Stimulated activated naive CD8-positive, alpha-beta T cell treated with anti-CD3 and anti-CD28 coated beads, Interleukin-15, Interleukin-2, amounts not matched to agents 100 ng/mL and 50 ng/mL, for 24 hours (primary cell): ENCODE results near the gene ACACA.

ENCODE experiments used
- H3K27ac Mint-ChIP-seq: one replicate; pipeline ENCODE4 v1.8.0; 2021; ENCODE audit warnings: mild to moderate bottlenecking, mixed read lengths
- H3K27me3 Mint-ChIP-seq: one replicate; pipeline ENCODE4 v1.8.0; 2021; ENCODE audit warnings: mixed read lengths
- H3K36me3 Mint-ChIP-seq: one replicate; pipeline ENCODE4 v1.8.0; 2021; ENCODE audit warnings: low read depth, mixed read lengths
- H3K4me1 Mint-ChIP-seq: one replicate; pipeline ENCODE4 v1.8.0; 2021; ENCODE audit warnings: low read depth, mixed read lengths
- H3K4me3 Mint-ChIP-seq: one replicate; pipeline ENCODE4 v1.8.0; 2021; ENCODE audit warnings: mild to moderate bottlenecking, mixed read lengths
- H3K9me3 Mint-ChIP-seq: one replicate; pipeline ENCODE4 v1.8.0; 2021; ENCODE audit warnings: mixed read lengths

The ACACA gene

GRCh38 chr17:37101306-37101705 is 305.3 kb downstream of the ACACA start:
- no peaks in the 10 kb centered on the region for H3K9me3 Mint-ChIP-seq
- H3K27ac Mint-ChIP-seq: no peak overlapping the region
- H3K27me3 Mint-ChIP-seq: no peaks in the 10 kb centered on the region
- no peak overlapping the region for H3K4me3 Mint-ChIP-seq
- peaks cover 71% of the 10 kb centered on the region for H3K36me3 Mint-ChIP-seq
- H3K4me1 Mint-ChIP-seq: no peaks in the 10 kb centered on the region

GRCh38 chr17:37100231-37100630 is 306.4 kb downstream of the ACACA start:
- no peaks in the 10 kb centered on the region for H3K9me3 Mint-ChIP-seq
- H3K27ac Mint-ChIP-seq: no peak overlapping the region
- H3K27me3 Mint-ChIP-seq: no peaks in the 10 kb centered on the region
- H3K36me3 Mint-ChIP-seq: peaks cover 76% of the 10 kb centered on the region
- H3K4me3 Mint-ChIP-seq: no peak overlapping the region
- H3K4me1 Mint-ChIP-seq: no peaks in the 10 kb centered on the region

DNA sequence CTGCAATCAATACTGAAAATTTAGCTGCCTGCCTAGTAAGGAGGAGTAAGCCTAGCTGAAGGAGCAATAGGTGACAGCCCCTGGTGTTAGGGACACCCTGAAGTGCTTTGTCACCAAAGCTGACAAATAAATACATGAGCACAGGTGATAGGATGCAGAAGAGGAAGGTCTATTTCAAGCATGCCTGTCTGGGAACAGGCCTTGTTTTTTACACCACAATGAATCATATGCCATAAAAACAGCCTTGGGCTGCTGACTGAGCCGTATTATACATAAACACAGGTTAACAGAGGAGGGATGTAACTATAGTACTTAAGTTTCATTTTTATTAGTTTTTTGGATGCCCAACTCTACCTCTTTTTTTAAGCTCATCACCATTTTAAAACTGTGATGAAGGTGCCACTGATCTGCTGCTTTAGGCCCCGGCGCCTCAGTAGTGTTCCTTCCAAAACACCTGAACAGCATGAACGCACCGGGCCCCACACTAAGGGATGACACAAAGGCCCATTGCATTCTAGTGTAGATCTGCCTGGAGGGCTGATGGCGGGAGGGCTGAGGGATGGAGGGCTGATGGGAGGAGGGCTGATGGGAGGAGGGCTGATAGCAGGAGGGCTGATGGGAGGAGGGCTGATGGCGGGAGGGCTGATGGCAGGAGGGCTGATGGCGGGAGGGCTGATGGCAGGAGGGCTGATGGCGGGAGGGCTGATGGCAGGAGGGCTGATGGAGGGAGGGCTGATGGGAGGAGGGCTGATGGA is 307.5 kb downstream of the ACACA start:
- H3K27ac Mint-ChIP-seq: no peak overlapping the region
- peaks cover 76% of the 10 kb centered on the region for H3K36me3 Mint-ChIP-seq
- no peaks in the 10 kb centered on the region for H3K4me1 Mint-ChIP-seq
- H3K9me3 Mint-ChIP-seq: no peaks in the 10 kb centered on the region
- no peaks in the 10 kb centered on the region for H3K27me3 Mint-ChIP-seq
- H3K4me3 Mint-ChIP-seq: no peak overlapping the region

- H3K36me3 Mint-ChIP-seq: peaks cover 77% of the 10 kb centered on the region
- H3K27ac Mint-ChIP-seq: no peak overlapping the region
- H3K27me3 Mint-ChIP-seq: no peaks in the 10 kb centered on the region
- no peaks in the 10 kb centered on the region for H3K9me3 Mint-ChIP-seq
- H3K4me3 Mint-ChIP-seq: no peak overlapping the region
- no peaks in the 10 kb centered on the region for H3K4me1 Mint-ChIP-seq
Observed at GRCh38 chr17:37098152-37098551, 308.5 kb downstream of the ACACA start.

DNA sequence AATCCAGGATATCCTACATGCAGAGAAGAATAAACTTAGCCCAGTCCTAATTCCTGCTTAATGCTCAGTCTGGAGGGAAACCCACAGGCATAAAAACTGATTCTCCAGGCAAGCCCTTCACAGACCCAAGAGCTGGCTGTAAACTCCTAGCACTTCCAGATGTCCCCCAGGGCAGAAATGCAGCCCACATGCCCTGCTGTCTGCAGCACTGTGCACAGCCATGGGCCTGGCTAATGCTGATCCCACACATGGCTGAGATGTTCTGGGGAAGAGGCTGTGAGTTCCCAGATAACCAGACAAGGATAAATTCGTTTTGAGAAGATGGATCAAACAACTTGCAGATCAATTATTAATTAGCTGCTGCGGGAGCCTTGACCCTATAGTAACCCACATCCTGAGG is 309.5 kb downstream of the ACACA start:
- Mint-ChIP-seq H3K27me3 (no peaks in the 10 kb centered on the region), H3K4me3 (no peak overlapping the region), H3K36me3 (peaks cover 72% of the 10 kb centered on the region)

GRCh38 chr17:37096071-37096470 is 310.6 kb downstream of the ACACA start:
- Mint-ChIP-seq H3K4me1 (peaks cover 7% of the 10 kb centered on the region), H3K27ac (no peak overlapping the region), H3K36me3 (peaks cover 71% of the 10 kb centered on the region), H3K4me3 (no peak overlapping the region), H3K9me3 (no peaks in the 10 kb centered on the region), H3K27me3 (no peaks in the 10 kb centered on the region)

More for the DNA sequence above, 309.5 kb downstream of the ACACA start:
- no peaks in the 10 kb centered on the region for H3K9me3 Mint-ChIP-seq
- H3K4me1 Mint-ChIP-seq: peaks cover 2% of the 10 kb centered on the region
- no peak overlapping the region for H3K27ac Mint-ChIP-seq

DNA sequence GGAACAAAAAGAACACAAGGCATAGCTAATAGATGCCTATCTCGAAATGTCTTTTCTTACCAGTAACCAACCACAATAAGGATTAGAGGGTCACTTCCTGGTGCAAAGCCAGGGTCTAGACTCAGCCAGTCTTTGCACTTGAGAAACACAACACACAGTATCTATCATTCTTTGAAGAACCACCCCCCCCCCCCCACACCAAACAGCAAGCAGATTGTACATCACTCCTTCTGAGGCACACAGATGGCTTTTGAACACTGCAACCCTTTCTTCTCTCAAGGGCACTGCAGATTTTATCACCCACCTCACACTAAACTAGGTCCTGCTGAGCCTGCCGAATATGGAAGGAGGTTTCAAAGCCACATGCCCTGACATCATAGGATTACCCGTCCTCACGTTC is 312.2 kb downstream of the ACACA start:
- no peak overlapping the region for H3K27ac Mint-ChIP-seq
- peaks cover 24% of the 10 kb centered on the region for H3K4me1 Mint-ChIP-seq
- H3K9me3 Mint-ChIP-seq: no peaks in the 10 kb centered on the region
- H3K4me3 Mint-ChIP-seq: no peak overlapping the region
- no peaks in the 10 kb centered on the region for H3K27me3 Mint-ChIP-seq
- H3K36me3 Mint-ChIP-seq: peaks cover 78% of the 10 kb centered on the region

DNA sequence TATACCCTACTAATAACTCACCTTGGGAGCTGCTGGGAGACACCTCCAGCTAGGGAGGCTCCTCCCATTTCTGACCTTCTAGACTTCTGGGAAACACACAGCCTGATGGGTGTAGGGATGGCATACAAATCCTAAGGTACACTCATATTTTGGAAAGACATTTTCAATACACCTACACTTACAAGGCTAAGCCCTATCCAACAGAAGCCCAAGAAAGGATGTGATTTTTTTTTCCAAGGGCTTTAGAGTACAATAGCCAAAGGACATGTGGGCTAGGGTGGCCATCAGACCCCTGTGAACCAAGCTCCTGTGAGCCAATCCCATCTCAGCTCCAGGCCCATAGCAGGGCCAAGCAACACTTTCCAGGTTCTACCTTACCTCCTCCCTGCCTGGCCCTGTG is 313.9 kb downstream of the ACACA start:
- Mint-ChIP-seq H3K36me3 (peaks cover 83% of the 10 kb centered on the region), H3K27me3 (no peaks in the 10 kb centered on the region), H3K4me3 (no peak overlapping the region), H3K9me3 (no peaks in the 10 kb centered on the region), H3K4me1 (peaks cover 41% of the 10 kb centered on the region), H3K27ac (no peak overlapping the region)

GRCh38 chr17:37092071-37092470 is 314.6 kb downstream of the ACACA start:
- Mint-ChIP-seq H3K27me3 (no peaks in the 10 kb centered on the region), H3K4me1 (peaks cover 42% of the 10 kb centered on the region), H3K9me3 (no peaks in the 10 kb centered on the region), H3K27ac (peak overlapping the region; percentile 18), H3K4me3 (no peak overlapping the region), H3K36me3 (peaks cover 83% of the 10 kb centered on the region)

DNA sequence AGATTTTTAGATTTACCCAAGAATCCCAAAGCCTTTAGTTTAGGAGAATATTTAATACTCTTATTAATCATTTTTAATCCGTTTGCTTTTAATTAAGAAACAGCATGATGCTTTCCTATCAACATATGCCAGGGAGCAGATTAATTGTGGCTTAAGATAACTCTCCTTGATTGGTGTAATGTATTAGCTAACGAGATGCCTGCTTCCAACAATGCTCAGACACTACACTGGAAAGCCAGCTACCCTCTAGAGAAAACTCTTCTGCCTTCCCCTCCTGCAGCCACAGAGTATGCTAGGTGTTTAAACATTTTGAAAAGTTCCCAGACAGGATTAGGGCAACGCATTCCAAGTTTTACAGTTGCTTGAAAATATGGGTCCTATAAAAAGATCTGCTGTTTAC is 315.7 kb downstream of the ACACA start:
- H3K36me3 Mint-ChIP-seq: peaks cover 82% of the 10 kb centered on the region
- H3K27me3 Mint-ChIP-seq: no peaks in the 10 kb centered on the region
- H3K9me3 Mint-ChIP-seq: no peaks in the 10 kb centered on the region
- H3K27ac Mint-ChIP-seq: no peak overlapping the region
- H3K4me3 Mint-ChIP-seq: no peak overlapping the region
- H3K4me1 Mint-ChIP-seq: peaks cover 42% of the 10 kb centered on the region

DNA sequence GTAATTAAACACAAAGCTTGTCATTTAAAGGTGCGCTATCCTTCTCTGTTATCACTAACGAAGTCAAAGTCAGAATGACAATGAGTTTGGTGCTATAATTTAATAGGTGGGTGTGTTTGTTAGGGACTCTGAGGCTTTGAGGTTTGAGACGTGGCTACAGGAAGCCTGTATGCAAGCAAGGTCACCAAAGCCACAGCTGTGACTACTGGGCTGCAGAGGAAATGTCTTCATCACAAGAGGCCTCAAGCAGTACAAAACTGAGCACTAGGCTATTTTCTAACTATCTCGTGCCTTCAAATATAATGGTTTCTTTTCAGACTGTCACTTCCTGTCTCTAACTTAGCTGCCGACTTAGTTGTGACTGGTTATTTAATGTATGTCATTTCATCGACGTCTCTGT is 316.7 kb downstream of the ACACA start:
- no peaks in the 10 kb centered on the region for H3K27me3 Mint-ChIP-seq
- H3K36me3 Mint-ChIP-seq: peaks cover 81% of the 10 kb centered on the region
- peaks cover 42% of the 10 kb centered on the region for H3K4me1 Mint-ChIP-seq
- H3K27ac Mint-ChIP-seq: peak overlapping the region; percentile 76
- H3K4me3 Mint-ChIP-seq: peak overlapping the region; percentile 6
- H3K9me3 Mint-ChIP-seq: no peaks in the 10 kb centered on the region

GRCh38 chr17:37088913-37089312 is 317.7 kb downstream of the ACACA start:
- H3K36me3 Mint-ChIP-seq: peaks cover 76% of the 10 kb centered on the region

DNA sequence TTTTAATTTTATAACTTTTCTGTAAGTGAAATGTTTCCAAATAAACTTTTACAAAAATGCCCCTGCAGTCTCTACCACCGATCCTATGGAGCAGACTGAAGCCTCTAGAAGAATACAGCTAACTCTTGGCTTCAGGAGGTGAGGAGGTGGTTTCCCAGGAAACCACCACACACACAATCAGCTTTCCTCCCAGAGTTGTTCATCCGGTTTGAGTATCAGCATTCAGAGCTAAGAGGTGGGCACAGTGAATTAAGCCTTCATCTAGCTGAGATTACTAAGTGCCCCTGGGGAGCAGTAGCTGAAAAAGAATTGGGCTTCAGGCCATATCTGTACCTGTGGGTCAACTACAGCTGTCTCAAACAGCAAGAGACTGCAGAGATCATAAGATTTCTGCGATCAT is 318.2 kb downstream of the ACACA start:
- Mint-ChIP-seq H3K27me3 (no peaks in the 10 kb centered on the region), H3K27ac (peak overlapping the region; percentile 61), H3K4me3 (no peak overlapping the region), H3K9me3 (no peaks in the 10 kb centered on the region), H3K36me3 (peaks cover 73% of the 10 kb centered on the region), H3K4me1 (peaks cover 42% of the 10 kb centered on the region)

More at GRCh38 chr17:37088913-37089312, 317.7 kb downstream of the ACACA start:
- H3K27me3 Mint-ChIP-seq: no peaks in the 10 kb centered on the region
- H3K27ac Mint-ChIP-seq: peak overlapping the region; percentile 61
- no peaks in the 10 kb centered on the region for H3K9me3 Mint-ChIP-seq
- no peak overlapping the region for H3K4me3 Mint-ChIP-seq
- H3K4me1 Mint-ChIP-seq: peaks cover 42% of the 10 kb centered on the region

DNA sequence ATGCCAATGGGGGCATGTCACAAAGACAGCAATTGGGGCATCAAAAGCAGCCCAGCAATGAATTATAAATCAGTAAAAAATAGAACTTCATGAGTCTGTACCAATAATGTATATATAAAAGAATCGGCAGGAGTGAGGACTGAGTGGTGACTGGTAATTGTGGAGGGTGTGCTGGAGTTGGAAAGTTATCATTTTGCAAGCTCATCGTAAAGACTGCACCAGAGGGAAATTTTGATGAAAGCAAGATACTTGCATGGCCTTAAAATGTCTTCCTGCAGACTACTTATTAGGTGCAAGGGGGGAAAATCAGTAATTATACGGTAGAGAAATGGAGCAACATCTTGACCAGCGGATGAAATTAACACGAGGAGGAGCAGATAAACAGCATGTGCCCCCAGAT is 319.0 kb downstream of the ACACA start:
- Mint-ChIP-seq H3K27ac (no peak overlapping the region), H3K4me3 (no peak overlapping the region), H3K4me1 (peaks cover 42% of the 10 kb centered on the region), H3K9me3 (no peaks in the 10 kb centered on the region), H3K27me3 (no peaks in the 10 kb centered on the region), H3K36me3 (peaks cover 66% of the 10 kb centered on the region)

- Mint-ChIP-seq H3K4me1 (peaks cover 38% of the 10 kb centered on the region), H3K27me3 (no peaks in the 10 kb centered on the region), H3K27ac (no peak overlapping the region), H3K4me3 (no peak overlapping the region), H3K36me3 (peaks cover 63% of the 10 kb centered on the region), H3K9me3 (no peaks in the 10 kb centered on the region)
Observed at GRCh38 chr17:37086948-37087347, 319.7 kb downstream of the ACACA start.

- no peaks in the 10 kb centered on the region for H3K9me3 Mint-ChIP-seq
- H3K27ac Mint-ChIP-seq: no peak overlapping the region
- H3K27me3 Mint-ChIP-seq: no peaks in the 10 kb centered on the region
- H3K4me1 Mint-ChIP-seq: peaks cover 37% of the 10 kb centered on the region
- H3K4me3 Mint-ChIP-seq: no peak overlapping the region
- peaks cover 61% of the 10 kb centered on the region for H3K36me3 Mint-ChIP-seq
Observed at GRCh38 chr17:37086334-37086733, 320.3 kb downstream of the ACACA start.
